OCI-LY1 (cell line): ENCODE data around the gene LIPC.

ENCODE experiments used
- EZH2 ChIP-seq: fragments of 200-600 bp; sonication (generic), shearing (Covaris generic); IDR thresholded peaks from 2 replicates; pipeline ENCODE4 v1.8.0; 2017; ENCODE audit warnings: borderline replicate concordance, mixed run types, mild to moderate bottlenecking, antibody characterized with exemption, low read length, moderate library complexity, mixed read lengths
- TF ChIP-seq, protein P1 (sequence below): fragments of 200-600 bp; sonication (generic), shearing (Covaris generic); IDR thresholded peaks from 2 replicates; pipeline ENCODE4 v1.5.1; 2017; ENCODE audit warnings: mild to moderate bottlenecking, antibody characterized with exemption, low read length, moderate library complexity, mixed read lengths

DNA sequence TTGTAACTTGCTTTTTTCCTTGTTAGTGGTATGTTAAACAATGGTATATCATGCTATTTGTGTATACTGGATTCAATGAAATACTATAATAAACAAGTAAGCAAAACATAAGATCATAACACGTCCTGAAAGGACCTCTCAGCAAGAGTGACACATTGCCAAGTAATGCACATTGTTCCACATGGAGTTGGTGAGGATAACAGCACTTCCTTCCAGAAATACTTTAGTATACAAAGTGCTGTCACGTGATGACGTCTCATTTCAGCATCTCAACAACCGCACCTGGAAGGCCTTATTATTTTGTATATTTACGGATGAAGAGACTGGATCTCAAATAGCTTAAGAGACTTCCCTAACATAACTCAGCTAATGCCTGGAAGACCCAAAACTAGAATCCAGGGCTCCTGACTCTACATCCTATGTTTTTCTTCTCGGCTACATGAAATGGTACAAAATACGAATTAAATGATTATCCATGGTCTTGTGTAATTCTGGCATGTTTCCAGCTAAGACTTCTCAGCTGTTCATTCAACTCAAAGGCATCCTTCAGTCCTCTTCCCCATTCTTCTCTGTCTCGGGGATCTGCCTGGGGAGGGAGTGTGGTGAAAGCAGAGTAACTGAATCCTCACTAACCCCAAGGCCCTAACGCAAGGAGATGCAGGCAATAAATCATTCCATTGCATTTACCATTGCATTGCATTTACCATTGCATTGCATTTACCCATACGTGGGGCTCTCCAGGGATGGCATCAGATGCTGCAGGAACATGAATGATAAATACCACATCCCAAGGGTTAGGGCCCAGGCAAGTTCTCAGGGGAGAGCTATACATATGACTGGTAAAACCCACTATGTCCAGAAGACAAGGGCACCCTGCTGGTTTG lies 79.2 kb downstream of the LIPC start:
- TF ChIP-seq EZH2 = no peak
- TF ChIP-seq, protein P1, sequence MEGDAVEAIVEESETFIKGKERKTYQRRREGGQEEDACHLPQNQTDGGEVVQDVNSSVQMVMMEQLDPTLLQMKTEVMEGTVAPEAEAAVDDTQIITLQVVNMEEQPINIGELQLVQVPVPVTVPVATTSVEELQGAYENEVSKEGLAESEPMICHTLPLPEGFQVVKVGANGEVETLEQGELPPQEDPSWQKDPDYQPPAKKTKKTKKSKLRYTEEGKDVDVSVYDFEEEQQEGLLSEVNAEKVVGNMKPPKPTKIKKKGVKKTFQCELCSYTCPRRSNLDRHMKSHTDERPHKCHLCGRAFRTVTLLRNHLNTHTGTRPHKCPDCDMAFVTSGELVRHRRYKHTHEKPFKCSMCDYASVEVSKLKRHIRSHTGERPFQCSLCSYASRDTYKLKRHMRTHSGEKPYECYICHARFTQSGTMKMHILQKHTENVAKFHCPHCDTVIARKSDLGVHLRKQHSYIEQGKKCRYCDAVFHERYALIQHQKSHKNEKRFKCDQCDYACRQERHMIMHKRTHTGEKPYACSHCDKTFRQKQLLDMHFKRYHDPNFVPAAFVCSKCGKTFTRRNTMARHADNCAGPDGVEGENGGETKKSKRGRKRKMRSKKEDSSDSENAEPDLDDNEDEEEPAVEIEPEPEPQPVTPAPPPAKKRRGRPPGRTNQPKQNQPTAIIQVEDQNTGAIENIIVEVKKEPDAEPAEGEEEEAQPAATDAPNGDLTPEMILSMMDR = no peak
